SW480 (cell line): ENCODE measurements around the gene LDLRAD3.
"Not testable (repeated sequence)": the region's sequence is repeated elsewhere in the genome, so short reads cannot be mapped to it uniquely, and the experiment has no call there.

Source experiments
- DNase-seq: peaks from one replicate; pipeline ENCODE4 v3.0.0-alpha.2; 2016; ENCODE audit warnings: low spot score

The LDLRAD3 gene

GRCh38 chr11:36164506-36165250 lies 220.8 kb downstream of the LDLRAD3 start:
- no peak for DNase-seq

- DNase-seq, result no peak
Observed at GRCh38 chr11:36165621-36166397, 221.9 kb downstream of the LDLRAD3 start.

- DNase-seq, result no peak
Observed at GRCh38 chr11:36167073-36167472, 223.2 kb downstream of the LDLRAD3 start.

- DNase-seq, result no peak
Observed at GRCh38 chr11:36167729-36168128, 223.9 kb downstream of the LDLRAD3 start.

GRCh38 chr11:36177836-36178235 lies 234.0 kb downstream of the LDLRAD3 start:
- DNase-seq, result no peak

DNA sequence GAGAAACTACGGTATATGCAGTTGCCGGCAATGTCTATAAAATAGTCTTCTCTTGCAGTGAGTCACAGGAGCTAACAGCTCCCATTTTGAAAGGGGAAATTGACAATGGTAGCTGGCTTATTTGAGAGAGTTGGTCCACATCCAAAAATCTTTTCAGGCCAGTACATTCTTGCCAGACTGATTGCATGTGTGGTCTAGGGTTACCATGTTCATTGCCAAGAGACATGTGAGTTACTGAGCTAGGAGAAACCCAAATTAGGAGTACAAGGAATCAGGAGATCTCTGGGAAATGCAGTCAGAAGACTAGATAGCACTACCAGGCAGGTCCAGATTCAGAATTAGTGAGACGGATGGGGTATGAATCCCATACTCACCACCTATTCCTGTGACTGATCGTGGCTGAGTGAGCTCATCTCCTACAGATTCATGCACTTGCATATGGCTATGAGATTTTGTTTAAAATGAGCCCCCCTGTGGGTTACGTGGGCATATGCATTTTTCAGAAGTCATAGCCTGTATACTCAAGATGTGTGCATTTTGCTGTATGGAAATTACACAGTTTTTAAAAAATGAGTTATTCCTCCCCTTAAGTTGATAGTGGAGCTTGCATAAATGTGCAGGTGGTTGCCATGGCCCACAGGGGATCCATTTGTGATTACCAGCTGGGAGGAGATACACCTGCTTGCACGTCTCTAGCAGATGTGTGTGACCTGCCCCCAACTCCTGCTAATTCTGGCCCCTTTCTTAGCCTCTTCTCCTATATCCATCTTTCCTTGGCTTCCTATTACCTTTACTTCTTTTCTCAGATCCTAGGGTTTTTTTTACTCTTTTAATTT lies 242.7 kb downstream of the LDLRAD3 start:
- no peak for DNase-seq

DNA sequence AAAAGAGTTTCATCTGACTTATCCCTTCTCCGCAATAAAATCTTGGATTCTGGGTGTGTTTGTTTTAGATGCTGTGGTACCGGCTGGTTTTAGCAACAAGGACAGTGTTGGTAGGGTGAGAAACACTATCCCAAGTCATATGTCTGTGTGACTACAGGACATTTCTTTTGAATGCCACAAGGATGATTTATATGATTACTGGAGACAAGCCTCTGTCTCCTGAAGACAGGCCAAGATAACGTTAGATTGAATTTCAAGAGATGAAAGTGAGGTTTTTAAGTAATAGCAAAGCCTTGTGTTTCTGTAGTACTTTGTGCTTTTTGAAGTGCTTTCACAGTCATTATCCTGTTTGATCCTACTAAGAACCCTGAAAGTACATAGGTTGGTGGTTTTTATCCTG lies 243.8 kb downstream of the LDLRAD3 start:
- no peak for DNase-seq

- not testable (repeated sequence) for DNase-seq
Observed at GRCh38 chr11:36189735-36190134, 245.9 kb downstream of the LDLRAD3 start.

GRCh38 chr11:36191941-36192340 lies 248.1 kb downstream of the LDLRAD3 start:
- DNase-seq, result no peak

GRCh38 chr11:36192425-36193289 lies 248.8 kb downstream of the LDLRAD3 start:
- DNase-seq, result no peak

- DNase-seq, result no peak
Observed at GRCh38 chr11:36193290-36193619, 249.4 kb downstream of the LDLRAD3 start.

GRCh38 chr11:36193721-36194120 lies 249.9 kb downstream of the LDLRAD3 start:
- no peak for DNase-seq

DNA sequence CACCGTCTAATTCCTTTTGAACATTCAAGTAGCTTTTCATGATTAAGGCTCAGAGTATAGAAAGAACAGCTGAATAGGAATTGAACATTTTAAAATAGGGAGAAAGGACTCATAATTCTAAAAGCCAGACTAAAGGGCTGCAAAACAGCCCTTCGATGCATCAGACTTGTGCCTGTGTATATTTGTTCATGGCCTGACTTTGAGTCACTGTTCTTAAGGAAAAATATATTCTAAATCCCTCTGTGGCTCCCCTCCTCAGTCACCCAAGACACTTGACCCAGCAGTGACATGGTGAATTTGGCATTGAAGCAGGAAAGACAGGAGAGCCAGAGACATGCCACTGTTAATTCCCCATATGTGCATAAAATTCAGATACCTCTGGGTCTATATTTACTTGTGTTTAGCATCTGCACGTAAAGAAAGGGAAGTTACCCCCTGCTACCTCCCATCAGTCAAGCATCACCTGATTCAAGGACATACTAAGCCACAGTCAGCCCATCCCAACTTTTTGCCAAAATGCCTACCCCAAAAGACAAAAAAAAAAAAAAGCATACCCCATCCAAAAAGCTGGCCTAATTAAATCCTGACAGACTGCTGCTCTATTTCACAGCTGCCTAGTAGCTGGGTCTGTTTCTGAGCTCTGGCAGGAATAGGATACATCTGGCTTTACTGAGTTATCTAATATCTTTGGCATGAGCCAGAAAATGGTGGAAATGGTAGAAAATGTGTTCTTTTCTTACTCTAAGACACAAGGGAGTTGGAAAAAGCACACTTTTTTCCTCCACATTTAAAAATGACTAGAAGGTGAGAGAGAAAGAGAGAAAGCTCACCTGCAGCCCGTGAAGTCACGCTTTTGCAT lies 251.9 kb downstream of the LDLRAD3 start:
- DNase-seq, result no peak

GRCh38 chr11:36196411-36196998 lies 252.6 kb downstream of the LDLRAD3 start:
- DNase-seq, result no peak

DNA sequence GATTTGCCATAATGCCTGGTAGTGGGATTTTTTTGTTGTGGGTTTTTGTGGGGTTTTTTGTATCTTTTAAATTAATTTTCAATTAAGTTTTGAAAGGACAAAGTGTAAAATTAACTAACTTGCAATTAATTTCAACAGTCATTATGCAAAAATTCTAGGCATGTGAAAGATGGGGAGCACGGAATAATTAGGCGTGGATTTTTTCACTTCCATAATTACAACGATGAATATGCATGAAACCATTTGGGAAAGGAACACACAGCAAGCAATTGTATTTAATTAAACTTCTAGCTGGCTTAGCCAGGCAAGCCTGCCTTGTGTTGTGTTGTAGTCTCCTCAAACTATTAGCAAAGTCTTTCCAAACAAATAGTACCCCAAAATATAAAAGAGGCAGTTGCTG lies 257.5 kb downstream of the LDLRAD3 start:
- DNase-seq, result no peak

DNA sequence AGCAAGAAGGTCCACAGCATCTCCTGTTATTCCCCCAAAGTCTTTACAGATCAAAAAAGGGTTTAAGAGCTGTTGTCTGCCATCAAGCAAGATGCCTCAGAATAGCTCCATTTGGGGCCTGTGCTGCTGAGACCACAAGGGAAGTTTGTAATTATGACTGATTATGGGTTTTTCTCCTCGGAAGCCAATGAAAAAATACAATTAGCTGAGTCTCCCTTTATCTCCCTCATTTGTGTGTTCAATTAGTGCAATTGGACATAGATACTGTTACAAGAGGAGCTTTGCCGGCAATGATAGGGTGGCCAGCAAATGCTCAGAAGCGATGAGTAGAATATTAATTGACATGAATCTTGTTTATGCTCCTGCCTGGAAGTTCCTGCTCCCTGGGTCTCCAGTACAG lies 261.7 kb downstream of the LDLRAD3 start:
- no peak for DNase-seq

GRCh38 chr11:36210529-36210928 lies 266.7 kb downstream of the LDLRAD3 start:
- no peak for DNase-seq

DNA sequence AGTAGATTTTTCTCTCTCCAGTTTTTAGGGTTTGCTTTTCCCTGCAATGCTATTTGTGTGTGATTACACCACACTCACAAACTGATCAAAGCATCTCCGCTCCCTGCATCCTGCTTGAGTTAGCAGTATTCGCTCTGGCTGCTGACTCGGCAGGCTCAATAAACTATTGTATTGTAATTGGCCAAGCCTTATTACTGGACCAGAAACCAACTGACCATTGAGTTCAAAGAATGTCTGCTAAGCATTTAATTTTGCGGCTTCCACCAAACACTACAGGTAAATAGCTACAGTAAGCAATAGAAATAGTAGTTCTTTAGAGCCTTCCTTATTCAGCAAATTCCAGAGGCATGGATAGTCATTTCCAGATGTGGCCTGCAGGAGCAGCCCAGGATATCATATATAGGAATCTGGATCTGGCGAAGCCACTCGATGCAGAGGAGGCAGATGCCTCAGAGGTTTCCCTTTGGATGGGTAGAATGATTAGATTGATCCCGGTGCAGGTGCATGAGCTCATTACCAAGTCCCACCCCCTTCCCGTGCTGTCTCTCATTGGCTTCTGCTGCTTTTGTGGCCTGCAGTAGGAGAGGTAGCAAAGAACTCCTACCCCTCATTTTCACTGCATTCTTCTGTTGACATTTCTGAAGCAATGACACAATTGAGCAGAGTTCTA lies 268.0 kb downstream of the LDLRAD3 start:
- no peak for DNase-seq

DNA sequence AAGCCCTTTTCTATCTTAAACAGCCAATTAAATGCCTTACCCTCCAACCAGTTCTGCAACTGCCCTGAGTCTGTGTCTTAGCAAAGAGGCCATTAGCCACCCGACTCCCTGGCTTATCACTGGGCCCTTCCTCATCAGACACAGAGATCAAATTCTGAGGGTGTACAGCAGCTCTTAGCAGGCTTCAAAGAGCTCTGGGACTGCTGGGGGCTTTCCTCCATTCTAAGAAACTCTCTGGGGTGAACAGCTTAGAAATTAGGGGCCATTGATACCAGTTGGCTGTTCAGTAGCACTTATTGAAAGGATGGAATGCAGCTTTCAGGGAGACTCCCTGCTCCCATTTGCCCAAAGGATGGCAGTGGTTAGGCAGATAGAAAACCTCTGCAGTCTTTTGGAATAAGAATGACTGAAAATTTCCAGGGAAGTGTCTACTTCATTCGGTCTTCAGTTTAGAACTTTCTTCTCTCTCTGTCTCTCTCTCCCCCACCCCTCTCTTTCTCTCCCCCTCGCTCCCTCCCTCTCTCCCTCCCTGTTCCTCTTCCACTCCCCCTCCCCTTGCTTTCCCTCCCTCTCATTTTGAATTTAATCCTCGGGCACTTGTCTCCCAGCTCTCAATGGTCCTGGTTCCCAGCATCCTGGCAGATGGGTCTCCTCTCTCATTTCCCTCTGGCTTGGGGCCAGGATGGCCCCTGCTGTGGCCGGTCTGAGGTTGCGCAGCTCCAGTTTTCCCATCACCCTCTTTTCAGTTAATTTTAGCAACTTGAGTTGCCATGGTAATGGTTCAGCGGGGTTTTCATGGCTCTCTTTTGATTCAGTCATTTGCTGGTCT lies 268.9 kb downstream of the LDLRAD3 start:
- DNase-seq, result no peak
